Measurements from ENCODE around the gene ENAH. TPM values are rescaled to one million over a fixed set of nuclear protein-coding genes. Genes with fewer than 3 reads are reported as not detected.

Gene ENAH
- total and polyA plus RNA-seq, 10 donors: 5.1 to 98.1 (median 44.8) TPM

- H3K36me3 ChIP-seq: no peaks in the 10 kb centered on the region
- no peak overlapping the region for H3K27ac ChIP-seq
- H3K9me3 ChIP-seq: peaks cover 0 to 6% (median 0%) of the 10 kb centered on the region in 8 donors
- H3K4me3 ChIP-seq: no peak overlapping the region
- H3K4me1 ChIP-seq: peaks cover 0 to 18% (median 3%) of the 10 kb centered on the region in 6 donors
- intact Hi-C loops (cut with DNase I; ENCODE audit: low total_unique reads): no loop called here
- TF ChIP-seq POLR2AphosphoS5 (IDR thresholded peaks at IDR 0.05): no peak
- TF ChIP-seq POLR2A (IDR thresholded peaks at IDR 0.05): no peak
- TF ChIP-seq CTCF (IDR thresholded peaks at IDR 0.05 in 8 of 11, conservative IDR thresholded peaks at IDR 0.05 in 3 of 11): no peak
- H3K27me3 ChIP-seq (replicated peaks in 1 of 7): no peaks in the 10 kb centered on the region
- DNase-seq: no peak
Measured at GRCh38 chr1:225603538-225604354, 49.2 kb downstream of the ENAH start.

- H3K27ac ChIP-seq: no peak overlapping the region
- intact Hi-C loops (cut with DNase I; ENCODE audit: low total_unique reads): no loop called here
- H3K9me3 ChIP-seq: peaks cover 0 to 6% (median 0%) of the 10 kb centered on the region in 8 donors
- no peaks in the 10 kb centered on the region for H3K27me3 ChIP-seq (replicated peaks in 1 of 7)
- no peak for DNase-seq
- TF ChIP-seq POLR2AphosphoS5 (IDR thresholded peaks at IDR 0.05) (no peak), CTCF (IDR thresholded peaks at IDR 0.05 in 8 of 11, conservative IDR thresholded peaks at IDR 0.05 in 3 of 11) (no peak), POLR2A (IDR thresholded peaks at IDR 0.05) (no peak)
- H3K36me3 ChIP-seq: no peaks in the 10 kb centered on the region
- H3K4me3 ChIP-seq: no peak overlapping the region
- H3K4me1 ChIP-seq: peaks cover 0 to 18% (median 5%) of the 10 kb centered on the region in 6 donors
- 38 to 59% (median 48%) methylated on average over 1 of the region's 1 CpG for WGBS, 5 donors
Measured at GRCh38 chr1:225602590-225603206, 50.2 kb downstream of the ENAH start.

- Histone ChIP-seq H3K27me3 (replicated peaks in 1 of 7) (no peaks in the 10 kb centered on the region), H3K4me3 (no peak overlapping the region), H3K27ac (no peak overlapping the region), H3K9me3 (peaks cover 0 to 6% (median 0%) of the 10 kb centered on the region in 8 donors), H3K4me1 (peaks cover 0 to 18% (median 5%) of the 10 kb centered on the region in 6 donors), H3K36me3 (no peaks in the 10 kb centered on the region)
- 80 to 91% (median 88%) methylated on average over 3 of the region's 3 CpGs for WGBS, 5 donors
- no peak for TF ChIP-seq CTCF (IDR thresholded peaks at IDR 0.05 in 8 of 11, conservative IDR thresholded peaks at IDR 0.05 in 3 of 11)
- TF ChIP-seq POLR2AphosphoS5 (IDR thresholded peaks at IDR 0.05): no peak
- no peak for TF ChIP-seq POLR2A (IDR thresholded peaks at IDR 0.05)
- DNase-seq: no peak
- intact Hi-C loops (cut with DNase I; ENCODE audit: low total_unique reads): no loop called here
Measured at GRCh38 chr1:225601902-225602589, 50.9 kb downstream of the ENAH start.

GRCh38 chr1:225598847-225599246, 54.1 kb downstream of the ENAH start:
- 90 to 95% (median 94%) methylated on average over 2 of the region's 2 CpGs for WGBS, 5 donors
- no peaks in the 10 kb centered on the region for H3K36me3 ChIP-seq
- intact Hi-C loops (cut with DNase I; ENCODE audit: low total_unique reads): no loop called here
- no peaks in the 10 kb centered on the region for H3K27me3 ChIP-seq (replicated peaks in 1 of 7)
- no peak for DNase-seq
- H3K4me1 ChIP-seq: peaks cover 0 to 18% (median 4%) of the 10 kb centered on the region in 6 donors
- no peak for TF ChIP-seq CTCF (IDR thresholded peaks at IDR 0.05 in 8 of 11, conservative IDR thresholded peaks at IDR 0.05 in 3 of 11)
- TF ChIP-seq POLR2A (IDR thresholded peaks at IDR 0.05): no peak
- no peak for TF ChIP-seq POLR2AphosphoS5 (IDR thresholded peaks at IDR 0.05)
- H3K9me3 ChIP-seq: peaks cover 0 to 6% (median 0%) of the 10 kb centered on the region in 8 donors
- no peak overlapping the region for H3K27ac ChIP-seq
- no peak overlapping the region for H3K4me3 ChIP-seq
